NCI-H526 (cell line): ENCODE data around the gene CCDC3.

ENCODE experiments used
- DNase-seq, 2 experiments: peaks; one replicate each; lab custom pipeline; 2025; lab: John Stamatoyannopoulos, UW

Gene CCDC3

DNA sequence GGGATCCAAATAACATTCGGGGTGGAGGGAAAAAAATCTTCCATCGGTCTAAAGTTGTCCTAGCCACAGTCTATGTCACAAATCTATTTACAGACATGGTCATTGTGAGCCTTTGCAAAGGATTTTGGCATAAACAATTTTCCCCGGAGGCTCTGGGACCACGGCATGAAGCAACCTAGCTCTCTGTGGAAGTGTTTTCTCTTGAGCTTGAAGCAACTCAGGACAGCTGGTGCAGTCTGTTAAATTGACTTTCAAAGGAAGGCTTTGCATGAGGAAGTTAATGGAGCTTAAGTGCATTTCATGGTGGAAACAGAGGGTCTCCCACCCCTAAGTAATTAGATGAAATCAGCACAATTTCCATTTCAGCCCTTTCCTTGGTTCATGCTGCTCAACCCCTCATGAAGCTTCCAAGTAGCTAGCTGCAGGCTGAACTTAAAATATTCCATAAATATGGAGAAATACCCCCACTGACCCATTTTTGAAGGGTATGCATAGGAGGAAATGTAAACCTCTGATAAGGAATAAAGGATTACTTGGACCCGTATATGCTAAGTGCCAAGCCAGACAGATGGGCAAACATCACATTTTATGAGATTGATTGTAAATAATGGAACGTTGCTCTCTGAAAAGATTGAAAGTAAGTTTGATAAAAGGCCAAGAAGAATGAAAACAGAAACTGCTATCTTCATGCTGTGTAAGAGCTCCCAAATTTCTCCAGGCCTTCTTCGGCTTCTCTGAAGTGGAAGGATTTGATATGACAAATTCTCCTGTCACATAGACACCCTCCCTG is 39.9 kb downstream of the CCDC3 start:
- DNase-seq, result no peak

DNA sequence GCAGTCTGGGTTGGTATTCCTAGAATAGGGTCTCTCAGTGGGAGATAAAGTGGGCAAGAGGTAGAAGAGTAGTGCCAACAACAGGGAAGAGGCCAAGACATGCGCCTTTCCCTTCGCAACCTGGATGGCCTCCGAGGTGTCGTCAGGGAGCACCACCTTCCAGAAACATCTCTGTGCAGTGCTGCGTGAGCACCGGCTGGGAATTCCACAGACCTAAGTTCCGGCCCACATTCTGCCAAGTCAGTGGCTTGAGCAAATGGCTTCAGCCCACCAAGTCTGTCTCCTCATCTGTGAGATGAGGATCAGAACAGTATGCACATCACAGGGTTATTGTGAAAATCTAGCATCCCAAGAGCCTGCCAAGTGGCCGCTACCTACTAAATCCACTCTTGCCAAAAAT is 40.6 kb downstream of the CCDC3 start:
- DNase-seq, result no peak

DNA sequence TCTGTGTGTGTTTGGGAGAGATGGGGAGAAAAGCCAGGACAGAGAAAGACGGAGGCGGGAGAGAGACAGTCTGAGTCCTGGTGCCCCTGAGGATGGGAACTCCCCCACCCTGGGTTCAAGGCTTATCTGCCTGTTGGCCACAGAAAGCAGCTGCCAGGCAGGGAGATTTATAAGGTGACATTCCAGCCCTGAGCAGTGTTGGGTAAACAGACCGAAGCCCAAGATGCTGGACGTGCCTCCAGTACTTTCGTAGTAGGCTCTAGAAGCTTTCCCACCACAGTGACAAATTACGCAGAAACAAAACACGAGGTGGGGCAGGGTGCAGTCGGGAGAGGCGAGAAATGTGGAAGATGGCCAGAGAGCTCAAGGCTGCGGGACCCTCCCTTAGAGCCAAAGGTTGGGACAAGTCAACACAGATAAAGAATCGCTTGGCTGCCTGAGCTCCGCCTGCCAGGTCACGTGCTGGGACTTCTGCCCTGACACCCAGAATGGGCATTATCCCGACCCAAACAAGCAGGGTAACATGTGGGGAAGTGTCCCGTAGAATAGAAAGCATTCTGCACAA is 41.1 kb downstream of the CCDC3 start:
- DNase-seq, result no peak

DNA sequence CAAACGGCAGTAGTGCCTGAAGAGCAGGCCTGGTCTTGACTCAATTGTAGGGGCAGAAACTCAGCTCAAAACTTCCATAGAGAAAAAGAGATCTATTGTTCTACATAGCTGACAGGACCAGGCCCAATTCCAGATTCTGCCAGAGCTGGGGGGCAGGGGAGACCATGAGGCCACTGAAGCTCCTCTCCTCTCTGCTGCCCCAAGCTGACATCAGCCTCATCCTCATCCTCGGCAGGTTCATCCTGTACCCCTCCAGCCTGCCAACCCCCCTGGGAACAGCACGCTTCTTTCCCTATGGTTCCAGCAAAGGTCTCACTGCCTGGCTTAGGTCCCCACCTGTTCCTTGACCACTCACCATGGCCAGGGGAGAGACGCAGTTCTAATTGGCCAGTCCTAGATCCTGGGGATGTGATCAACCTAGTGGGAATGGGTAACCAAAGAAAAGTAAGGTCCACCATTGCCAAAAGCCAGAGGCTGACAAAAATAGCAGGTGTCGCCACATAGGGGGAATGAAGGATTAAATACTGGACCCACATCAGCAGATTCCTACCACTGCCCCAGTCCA is 42.9 kb downstream of the CCDC3 start:
- DNase-seq, result no peak

- DNase-seq, result no peak
Observed at GRCh38 chr10:12957081-12957480, 44.4 kb downstream of the CCDC3 start.

GRCh38 chr10:12954866-12955265 is 46.6 kb downstream of the CCDC3 start:
- DNase-seq, result no peak

GRCh38 chr10:12950583-12951128 is 50.9 kb downstream of the CCDC3 start:
- DNase-seq, result no peak

- DNase-seq, result peak in 1 of 2 experiments; percentile 2
Observed at GRCh38 chr10:12949248-12949647, 52.3 kb downstream of the CCDC3 start.

- DNase-seq, result no peak
Observed at GRCh38 chr10:12947741-12948140, 53.8 kb downstream of the CCDC3 start.

GRCh38 chr10:12946372-12946771 is 55.1 kb downstream of the CCDC3 start:
- no peak for DNase-seq

GRCh38 chr10:12945690-12946359 is 55.7 kb downstream of the CCDC3 start:
- DNase-seq, result no peak

- no peak for DNase-seq
Observed at GRCh38 chr10:12944931-12945330, 56.6 kb downstream of the CCDC3 start.

GRCh38 chr10:12943425-12943824 is 58.1 kb downstream of the CCDC3 start:
- peak; percentile 2 to 36 for DNase-seq

DNA sequence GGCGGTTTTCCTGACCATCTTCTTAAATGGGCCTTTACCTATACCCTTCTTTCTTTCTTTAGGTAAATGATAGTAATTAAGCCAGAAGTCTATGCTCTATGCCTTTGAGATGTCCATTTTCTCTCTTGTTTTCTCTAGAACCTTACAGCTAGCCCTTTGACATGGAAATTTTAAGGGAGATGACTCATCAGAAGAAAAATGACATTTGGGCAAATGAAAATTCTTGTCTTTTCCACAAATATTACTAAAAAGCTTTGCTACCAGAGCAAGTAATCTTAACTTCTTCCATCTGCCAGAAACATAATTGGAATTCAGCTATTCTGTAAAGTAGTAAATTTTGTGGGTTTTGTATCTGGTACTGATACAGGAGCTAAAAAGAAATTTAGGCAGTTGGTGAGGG is 59.5 kb downstream of the CCDC3 start:
- no peak for DNase-seq

- no peak for DNase-seq
Observed at GRCh38 chr10:12940791-12941190, 60.7 kb downstream of the CCDC3 start.

DNA sequence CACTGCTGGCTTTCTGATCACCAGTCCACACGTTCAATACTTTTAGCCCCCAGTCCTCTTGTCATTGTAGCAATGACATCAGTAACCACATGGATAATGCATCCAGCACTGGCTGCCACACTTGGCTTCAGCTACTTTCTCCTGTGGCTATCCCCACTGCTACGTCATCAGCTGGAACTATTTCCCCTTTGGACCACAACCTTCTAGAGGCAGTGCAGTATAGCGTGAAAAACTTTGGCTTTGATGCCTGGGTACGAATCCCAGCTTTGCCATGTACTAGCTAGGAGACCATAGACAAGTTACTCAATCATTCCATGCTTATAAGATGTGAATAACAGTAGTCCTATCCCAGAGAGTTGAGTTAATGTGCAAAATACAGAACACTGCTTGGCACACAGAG is 63.2 kb downstream of the CCDC3 start:
- DNase-seq, result no peak

DNA sequence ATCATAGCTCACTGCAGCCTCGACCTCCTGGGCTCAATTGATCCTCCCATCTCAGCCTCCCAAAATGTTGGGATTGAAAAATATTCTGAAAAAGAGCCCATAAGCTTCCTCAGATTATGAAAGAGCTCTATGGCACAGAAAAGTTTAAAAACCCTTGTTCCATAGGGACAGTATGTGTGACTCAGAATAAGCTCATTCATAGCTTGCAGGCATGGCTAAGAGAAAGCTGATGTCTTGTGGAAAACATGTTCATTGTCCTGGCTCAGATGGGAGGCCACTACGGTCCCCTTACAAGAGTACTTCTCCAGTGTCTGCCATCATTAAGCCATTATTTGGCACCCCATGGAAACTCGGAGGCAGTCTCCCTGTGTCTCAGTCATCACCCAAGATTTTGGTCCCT is 64.0 kb downstream of the CCDC3 start:
- no peak for DNase-seq

DNA sequence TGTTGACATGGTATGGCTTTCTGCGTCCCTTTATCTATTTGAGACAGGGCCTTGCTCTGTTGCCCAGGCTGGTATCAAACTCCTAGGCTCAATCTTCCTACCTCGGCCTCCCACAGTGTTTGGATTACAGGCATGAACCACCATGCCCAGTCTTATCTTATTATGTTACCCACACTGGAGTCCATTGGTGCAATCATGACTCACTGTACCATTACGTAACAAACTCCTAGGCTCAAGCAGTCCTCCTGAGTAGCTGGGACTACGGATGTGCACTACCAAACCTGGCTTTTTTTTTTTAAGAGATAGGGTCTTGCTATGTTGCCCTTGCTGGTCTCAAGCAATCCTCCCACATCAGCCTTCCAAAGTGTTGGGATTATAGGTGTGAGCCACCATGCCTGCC is 66.7 kb downstream of the CCDC3 start:
- DNase-seq, result no peak

DNA sequence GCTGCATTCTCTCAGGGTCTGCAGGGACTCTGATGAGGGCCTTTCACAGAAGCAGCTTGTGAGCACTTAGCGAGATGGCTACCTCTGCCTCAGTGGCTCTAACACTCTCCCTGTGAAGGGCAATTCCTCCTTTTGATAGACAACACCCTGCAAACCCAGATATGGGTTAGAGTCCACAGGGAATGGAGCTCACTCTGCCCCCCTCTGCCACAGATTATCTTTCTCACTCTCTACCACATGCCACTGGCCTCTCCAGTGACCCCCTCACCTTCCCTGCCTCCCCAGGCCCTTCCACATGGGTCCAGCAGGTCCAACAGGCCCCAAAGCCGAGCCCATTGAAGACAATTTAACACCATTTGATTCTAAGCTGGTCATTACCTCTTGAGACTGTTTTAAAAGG is 72.1 kb downstream of the CCDC3 start:
- no peak for DNase-seq

GRCh38 chr10:12928571-12928970 is 72.9 kb downstream of the CCDC3 start:
- DNase-seq, result no peak

DNA sequence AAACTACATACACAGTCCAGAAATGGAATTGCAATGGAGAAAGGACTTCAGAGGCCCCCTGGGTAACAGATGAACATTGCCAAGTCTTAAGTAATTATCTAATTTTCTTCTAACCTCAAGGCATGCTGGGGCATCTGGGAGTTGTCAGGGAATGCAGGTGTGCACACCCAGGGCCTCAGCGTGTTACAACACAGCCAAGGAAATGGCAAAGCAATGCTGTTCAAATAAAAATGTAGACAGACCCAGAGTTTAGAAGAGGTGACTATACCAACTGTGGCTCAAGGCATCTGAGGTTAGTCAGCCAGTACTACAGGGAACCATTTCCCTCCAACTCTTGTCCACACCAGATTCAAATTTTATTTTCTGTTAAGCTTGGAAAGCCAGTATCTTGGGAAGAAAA is 73.6 kb downstream of the CCDC3 start:
- no peak for DNase-seq

GRCh38 chr10:12925845-12926244 is 75.7 kb downstream of the CCDC3 start:
- DNase-seq, result no peak

DNA sequence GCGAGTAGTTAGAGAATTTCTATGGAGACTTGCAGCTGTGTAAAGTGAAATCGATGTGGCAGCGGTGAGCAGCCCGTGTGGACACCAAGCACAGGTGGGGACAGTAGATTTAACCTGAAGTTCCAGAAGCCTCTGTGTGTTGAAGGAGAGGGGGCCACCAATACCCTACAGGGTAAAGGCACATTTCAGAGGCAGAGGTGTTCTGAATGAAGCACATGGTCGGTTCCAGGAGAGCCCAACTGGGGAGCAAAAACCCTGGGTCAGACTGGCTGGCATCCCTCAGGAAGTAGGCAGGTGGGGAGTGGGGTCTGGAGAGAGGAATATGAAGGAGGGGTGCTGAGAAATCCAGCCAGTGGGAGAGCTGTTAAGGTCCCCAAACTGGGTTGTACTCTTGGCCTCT is 76.6 kb downstream of the CCDC3 start:
- no peak for DNase-seq
